ENCODE measurements around the gene IGFBP3. TPM values are rescaled to one million over a fixed set of nuclear protein-coding genes. Genes with fewer than 3 reads are reported as not detected.

Gene IGFBP3
- total RNA-seq, 1 experiment from 2014 or later = 2.9 TPM

GRCh38 chr7:45873355-45873754, 47.7 kb downstream of the IGFBP3 start (continued):
- TF ChIP-seq, protein P1, sequence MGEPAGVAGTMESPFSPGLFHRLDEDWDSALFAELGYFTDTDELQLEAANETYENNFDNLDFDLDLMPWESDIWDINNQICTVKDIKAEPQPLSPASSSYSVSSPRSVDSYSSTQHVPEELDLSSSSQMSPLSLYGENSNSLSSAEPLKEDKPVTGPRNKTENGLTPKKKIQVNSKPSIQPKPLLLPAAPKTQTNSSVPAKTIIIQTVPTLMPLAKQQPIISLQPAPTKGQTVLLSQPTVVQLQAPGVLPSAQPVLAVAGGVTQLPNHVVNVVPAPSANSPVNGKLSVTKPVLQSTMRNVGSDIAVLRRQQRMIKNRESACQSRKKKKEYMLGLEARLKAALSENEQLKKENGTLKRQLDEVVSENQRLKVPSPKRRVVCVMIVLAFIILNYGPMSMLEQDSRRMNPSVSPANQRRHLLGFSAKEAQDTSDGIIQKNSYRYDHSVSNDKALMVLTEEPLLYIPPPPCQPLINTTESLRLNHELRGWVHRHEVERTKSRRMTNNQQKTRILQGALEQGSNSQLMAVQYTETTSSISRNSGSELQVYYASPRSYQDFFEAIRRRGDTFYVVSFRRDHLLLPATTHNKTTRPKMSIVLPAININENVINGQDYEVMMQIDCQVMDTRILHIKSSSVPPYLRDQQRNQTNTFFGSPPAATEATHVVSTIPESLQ (CRISPR knock-in tag; IDR thresholded peaks at IDR 0.05) = no peak
- TF ChIP-seq, protein P2, sequence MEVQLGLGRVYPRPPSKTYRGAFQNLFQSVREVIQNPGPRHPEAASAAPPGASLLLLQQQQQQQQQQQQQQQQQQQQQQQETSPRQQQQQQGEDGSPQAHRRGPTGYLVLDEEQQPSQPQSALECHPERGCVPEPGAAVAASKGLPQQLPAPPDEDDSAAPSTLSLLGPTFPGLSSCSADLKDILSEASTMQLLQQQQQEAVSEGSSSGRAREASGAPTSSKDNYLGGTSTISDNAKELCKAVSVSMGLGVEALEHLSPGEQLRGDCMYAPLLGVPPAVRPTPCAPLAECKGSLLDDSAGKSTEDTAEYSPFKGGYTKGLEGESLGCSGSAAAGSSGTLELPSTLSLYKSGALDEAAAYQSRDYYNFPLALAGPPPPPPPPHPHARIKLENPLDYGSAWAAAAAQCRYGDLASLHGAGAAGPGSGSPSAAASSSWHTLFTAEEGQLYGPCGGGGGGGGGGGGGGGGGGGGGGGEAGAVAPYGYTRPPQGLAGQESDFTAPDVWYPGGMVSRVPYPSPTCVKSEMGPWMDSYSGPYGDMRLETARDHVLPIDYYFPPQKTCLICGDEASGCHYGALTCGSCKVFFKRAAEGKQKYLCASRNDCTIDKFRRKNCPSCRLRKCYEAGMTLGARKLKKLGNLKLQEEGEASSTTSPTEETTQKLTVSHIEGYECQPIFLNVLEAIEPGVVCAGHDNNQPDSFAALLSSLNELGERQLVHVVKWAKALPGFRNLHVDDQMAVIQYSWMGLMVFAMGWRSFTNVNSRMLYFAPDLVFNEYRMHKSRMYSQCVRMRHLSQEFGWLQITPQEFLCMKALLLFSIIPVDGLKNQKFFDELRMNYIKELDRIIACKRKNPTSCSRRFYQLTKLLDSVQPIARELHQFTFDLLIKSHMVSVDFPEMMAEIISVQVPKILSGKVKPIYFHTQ (CRISPR knock-in tag; IDR thresholded peaks at IDR 0.05) = no peak
- TF ChIP-seq CREB1 (CRISPR knock-in tag; IDR thresholded peaks at IDR 0.05) (no peak), MLX (CRISPR knock-in tag; IDR thresholded peaks at IDR 0.05) (no peak), HMGA2 (CRISPR knock-in tag; IDR thresholded peaks at IDR 0.05) (no peak), ZNF396 (CRISPR knock-in tag; IDR thresholded peaks at IDR 0.05; ENCODE audit: borderline replicate concordance) (no peak), ETV6 (CRISPR knock-in tag; IDR thresholded peaks at IDR 0.05) (no peak)
- TF ChIP-seq, protein P3, sequence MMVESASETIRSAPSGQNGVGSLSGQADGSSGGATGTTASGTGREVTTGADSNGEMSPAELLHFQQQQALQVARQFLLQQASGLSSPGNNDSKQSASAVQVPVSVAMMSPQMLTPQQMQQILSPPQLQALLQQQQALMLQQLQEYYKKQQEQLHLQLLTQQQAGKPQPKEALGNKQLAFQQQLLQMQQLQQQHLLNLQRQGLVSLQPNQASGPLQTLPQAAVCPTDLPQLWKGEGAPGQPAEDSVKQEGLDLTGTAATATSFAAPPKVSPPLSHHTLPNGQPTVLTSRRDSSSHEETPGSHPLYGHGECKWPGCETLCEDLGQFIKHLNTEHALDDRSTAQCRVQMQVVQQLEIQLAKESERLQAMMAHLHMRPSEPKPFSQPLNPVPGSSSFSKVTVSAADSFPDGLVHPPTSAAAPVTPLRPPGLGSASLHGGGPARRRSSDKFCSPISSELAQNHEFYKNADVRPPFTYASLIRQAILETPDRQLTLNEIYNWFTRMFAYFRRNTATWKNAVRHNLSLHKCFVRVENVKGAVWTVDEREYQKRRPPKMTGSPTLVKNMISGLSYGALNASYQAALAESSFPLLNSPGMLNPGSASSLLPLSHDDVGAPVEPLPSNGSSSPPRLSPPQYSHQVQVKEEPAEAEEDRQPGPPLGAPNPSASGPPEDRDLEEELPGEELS (CRISPR knock-in tag; IDR thresholded peaks at IDR 0.05) = no peak
- TF ChIP-seq, protein P4, sequence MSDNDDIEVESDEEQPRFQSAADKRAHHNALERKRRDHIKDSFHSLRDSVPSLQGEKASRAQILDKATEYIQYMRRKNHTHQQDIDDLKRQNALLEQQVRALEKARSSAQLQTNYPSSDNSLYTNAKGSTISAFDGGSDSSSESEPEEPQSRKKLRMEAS (CRISPR knock-in tag; IDR thresholded peaks at IDR 0.05) = no peak
- TF ChIP-seq, protein P5, sequence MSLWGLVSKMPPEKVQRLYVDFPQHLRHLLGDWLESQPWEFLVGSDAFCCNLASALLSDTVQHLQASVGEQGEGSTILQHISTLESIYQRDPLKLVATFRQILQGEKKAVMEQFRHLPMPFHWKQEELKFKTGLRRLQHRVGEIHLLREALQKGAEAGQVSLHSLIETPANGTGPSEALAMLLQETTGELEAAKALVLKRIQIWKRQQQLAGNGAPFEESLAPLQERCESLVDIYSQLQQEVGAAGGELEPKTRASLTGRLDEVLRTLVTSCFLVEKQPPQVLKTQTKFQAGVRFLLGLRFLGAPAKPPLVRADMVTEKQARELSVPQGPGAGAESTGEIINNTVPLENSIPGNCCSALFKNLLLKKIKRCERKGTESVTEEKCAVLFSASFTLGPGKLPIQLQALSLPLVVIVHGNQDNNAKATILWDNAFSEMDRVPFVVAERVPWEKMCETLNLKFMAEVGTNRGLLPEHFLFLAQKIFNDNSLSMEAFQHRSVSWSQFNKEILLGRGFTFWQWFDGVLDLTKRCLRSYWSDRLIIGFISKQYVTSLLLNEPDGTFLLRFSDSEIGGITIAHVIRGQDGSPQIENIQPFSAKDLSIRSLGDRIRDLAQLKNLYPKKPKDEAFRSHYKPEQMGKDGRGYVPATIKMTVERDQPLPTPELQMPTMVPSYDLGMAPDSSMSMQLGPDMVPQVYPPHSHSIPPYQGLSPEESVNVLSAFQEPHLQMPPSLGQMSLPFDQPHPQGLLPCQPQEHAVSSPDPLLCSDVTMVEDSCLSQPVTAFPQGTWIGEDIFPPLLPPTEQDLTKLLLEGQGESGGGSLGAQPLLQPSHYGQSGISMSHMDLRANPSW (CRISPR knock-in tag; conservative IDR thresholded peaks at IDR 0.05; ENCODE audit: low read depth) = no peak

DNA sequence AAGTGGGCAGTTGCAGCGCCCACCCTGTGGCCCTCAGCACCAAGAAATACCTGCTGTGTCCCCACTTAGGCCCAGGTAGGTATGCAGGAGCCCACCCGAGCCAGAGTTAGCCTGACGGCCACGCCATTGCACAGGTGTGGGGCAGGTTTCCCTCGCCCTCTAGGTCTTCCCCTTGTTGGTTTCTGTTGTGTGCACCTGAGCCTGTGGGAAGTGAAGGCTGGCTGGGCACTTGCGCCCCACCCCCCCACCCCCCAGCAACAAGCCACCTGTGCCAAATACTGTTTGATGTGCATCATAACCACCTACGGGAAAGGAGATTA, 48.1 kb downstream of the IGFBP3 start, which contains the start of gene CCDC201:
Gene CCDC201 (minus strand): TSS at position 48 of the 320 bp plus-strand sequence. CDS start 75 bp downstream, outside the sequence.
- ATAC-seq = no peak
- H3K4me1 Mint-ChIP-seq = 0 out of 2 replicates have a peak, but pooled peaks cover 5% of the 10 kb centered on the region
- ChIA-PET CTCF (interaction anchor here (0.7 to 2.7 kb wide), 4 partner anchors 10 to 1381 kb away, joined by 3 to 28 read pairs (median 4); no protein-coding TSS in a partner anchor), POLR2A (interaction anchor here (0.7 kb wide), 1 partner anchor 47 kb away, joined by 3 read pairs; no protein-coding TSS in a partner anchor)
- H3K27me3 Mint-ChIP-seq (ENCODE audit: low read depth) = no peaks in the 10 kb centered on the region; the same call in 1 of the 2 replicates
- H3K27ac Mint-ChIP-seq = no peak within 1 kb of the TSS
- peaks cover 10% of the 10 kb centered on the region for H3K36me3 Mint-ChIP-seq
- DNase-seq (ENCODE audit: low spot score) = no peak
- H3K4me3 Mint-ChIP-seq = no peak within 1 kb of the TSS
- peaks cover 29% of the 10 kb centered on the region for H3K9me3 Mint-ChIP-seq
- no peak for TF ChIP-seq TEAD4 (CRISPR knock-in tag; IDR thresholded peaks at IDR 0.05)
- TF ChIP-seq ZNF396 (CRISPR knock-in tag; IDR thresholded peaks at IDR 0.05; ENCODE audit: borderline replicate concordance) = no peak
- TF ChIP-seq JUN (CRISPR knock-in tag; IDR thresholded peaks at IDR 0.05) = no peak
- TF ChIP-seq NR1H2 (CRISPR knock-in tag; IDR thresholded peaks at IDR 0.05) = no peak
- TF ChIP-seq GRHL2 (CRISPR knock-in tag; IDR thresholded peaks at IDR 0.05; ENCODE audit: insufficient replicate concordance, severe bottlenecking) = no peak
- TF ChIP-seq, protein P6, sequence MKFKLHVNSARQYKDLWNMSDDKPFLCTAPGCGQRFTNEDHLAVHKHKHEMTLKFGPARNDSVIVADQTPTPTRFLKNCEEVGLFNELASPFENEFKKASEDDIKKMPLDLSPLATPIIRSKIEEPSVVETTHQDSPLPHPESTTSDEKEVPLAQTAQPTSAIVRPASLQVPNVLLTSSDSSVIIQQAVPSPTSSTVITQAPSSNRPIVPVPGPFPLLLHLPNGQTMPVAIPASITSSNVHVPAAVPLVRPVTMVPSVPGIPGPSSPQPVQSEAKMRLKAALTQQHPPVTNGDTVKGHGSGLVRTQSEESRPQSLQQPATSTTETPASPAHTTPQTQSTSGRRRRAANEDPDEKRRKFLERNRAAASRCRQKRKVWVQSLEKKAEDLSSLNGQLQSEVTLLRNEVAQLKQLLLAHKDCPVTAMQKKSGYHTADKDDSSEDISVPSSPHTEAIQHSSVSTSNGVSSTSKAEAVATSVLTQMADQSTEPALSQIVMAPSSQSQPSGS (CRISPR knock-in tag; IDR thresholded peaks at IDR 0.05; ENCODE audit: borderline replicate concordance, low read depth) = no peak
- TF ChIP-seq ZNF232 (CRISPR knock-in tag; IDR thresholded peaks at IDR 0.05) = no peak
- TF ChIP-seq, protein P2 (CRISPR knock-in tag; IDR thresholded peaks at IDR 0.05) = no peak
- TF ChIP-seq, protein P3 (CRISPR knock-in tag; IDR thresholded peaks at IDR 0.05) = no peak
- TF ChIP-seq IRF1 (CRISPR knock-in tag; IDR thresholded peaks at IDR 0.05) = no peak
